WERI-Rb-1 (cell line): ENCODE data around the gene RIPOR2.
A peak's percentile ranks its signal among the peaks of the same experiment; 100 is the strongest.

Experiments used
- DNase-seq: peaks from one replicate; pipeline ENCODE4 v3.0.0-alpha.2; 2020
- H3K27ac ChIP-seq: fragments of 250-450 bp; sonication (Bioruptor Pico); 2 replicates; pipeline ENCODE4 v1.5.1; 2020; ENCODE audit warnings: mild to moderate bottlenecking, moderate library complexity
- H3K27me3 ChIP-seq: fragments of 250-450 bp; sonication (Bioruptor Pico); 2 replicates; pipeline ENCODE4 v1.5.1; 2021; ENCODE audit warnings: mild to moderate bottlenecking, low read depth, moderate library complexity; ENCODE audit not compliant: insufficient read depth, severe bottlenecking
- H3K36me3 ChIP-seq: fragments of 250-450 bp; sonication (Bioruptor Pico); 2 replicates; pipeline ENCODE4 v1.5.1; 2020; ENCODE audit warnings: mild to moderate bottlenecking, moderate library complexity
- H3K4me3 ChIP-seq: 2 replicates; pipeline ENCODE4 v1.5.1; 2011; ENCODE audit warnings: low read depth, mild to moderate bottlenecking, control low read depth, low read length
- H3K9me3 ChIP-seq: fragments of 250-450 bp; sonication (Bioruptor Pico); 2 replicates; pipeline ENCODE4 v1.5.1; 2021; ENCODE audit warnings: mild to moderate bottlenecking, moderate library complexity; ENCODE audit not compliant: severe bottlenecking
- TF ChIP-seq, protein P1 (sequence below): IDR thresholded peaks from 2 replicates; pipeline ENCODE4 v1.5.1; 2011; ENCODE audit warnings: low read depth, mild to moderate bottlenecking, control low read depth, inconsistent platforms, low read length

RIPOR2 gene

DNA sequence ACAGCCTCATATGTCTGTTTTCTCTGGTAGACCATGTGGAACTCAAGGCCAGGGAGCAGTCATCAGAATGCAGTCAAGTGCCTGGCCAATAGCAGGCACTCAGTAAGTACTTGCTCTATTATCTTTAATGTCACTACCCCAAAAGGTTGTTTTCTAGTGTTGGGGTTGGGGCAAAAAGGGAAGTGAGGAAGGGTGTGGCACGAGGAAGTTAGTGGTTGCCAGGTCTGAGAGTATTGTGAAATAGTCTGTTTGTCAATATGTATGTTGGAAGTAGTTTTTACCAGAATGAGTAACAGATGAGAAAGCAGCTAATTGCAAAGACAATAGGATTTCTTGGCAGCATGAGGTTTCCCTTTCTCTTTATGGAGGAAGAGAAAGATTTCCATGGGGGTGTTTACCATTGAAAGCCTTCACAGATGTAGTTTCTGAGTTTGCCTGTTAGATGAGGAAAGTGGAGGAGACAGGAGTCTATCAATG is 77.5 kb downstream of the RIPOR2 start:
- no peaks in the 10 kb centered on the region for H3K9me3 ChIP-seq
- no peak for DNase-seq
- H3K36me3 ChIP-seq: no peaks in the 10 kb centered on the region
- no peak overlapping the region for H3K4me3 ChIP-seq
- H3K27ac ChIP-seq: no peak overlapping the region
- TF ChIP-seq, protein P1, sequence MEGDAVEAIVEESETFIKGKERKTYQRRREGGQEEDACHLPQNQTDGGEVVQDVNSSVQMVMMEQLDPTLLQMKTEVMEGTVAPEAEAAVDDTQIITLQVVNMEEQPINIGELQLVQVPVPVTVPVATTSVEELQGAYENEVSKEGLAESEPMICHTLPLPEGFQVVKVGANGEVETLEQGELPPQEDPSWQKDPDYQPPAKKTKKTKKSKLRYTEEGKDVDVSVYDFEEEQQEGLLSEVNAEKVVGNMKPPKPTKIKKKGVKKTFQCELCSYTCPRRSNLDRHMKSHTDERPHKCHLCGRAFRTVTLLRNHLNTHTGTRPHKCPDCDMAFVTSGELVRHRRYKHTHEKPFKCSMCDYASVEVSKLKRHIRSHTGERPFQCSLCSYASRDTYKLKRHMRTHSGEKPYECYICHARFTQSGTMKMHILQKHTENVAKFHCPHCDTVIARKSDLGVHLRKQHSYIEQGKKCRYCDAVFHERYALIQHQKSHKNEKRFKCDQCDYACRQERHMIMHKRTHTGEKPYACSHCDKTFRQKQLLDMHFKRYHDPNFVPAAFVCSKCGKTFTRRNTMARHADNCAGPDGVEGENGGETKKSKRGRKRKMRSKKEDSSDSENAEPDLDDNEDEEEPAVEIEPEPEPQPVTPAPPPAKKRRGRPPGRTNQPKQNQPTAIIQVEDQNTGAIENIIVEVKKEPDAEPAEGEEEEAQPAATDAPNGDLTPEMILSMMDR: no peak
- no peaks in the 10 kb centered on the region for H3K27me3 ChIP-seq

DNA sequence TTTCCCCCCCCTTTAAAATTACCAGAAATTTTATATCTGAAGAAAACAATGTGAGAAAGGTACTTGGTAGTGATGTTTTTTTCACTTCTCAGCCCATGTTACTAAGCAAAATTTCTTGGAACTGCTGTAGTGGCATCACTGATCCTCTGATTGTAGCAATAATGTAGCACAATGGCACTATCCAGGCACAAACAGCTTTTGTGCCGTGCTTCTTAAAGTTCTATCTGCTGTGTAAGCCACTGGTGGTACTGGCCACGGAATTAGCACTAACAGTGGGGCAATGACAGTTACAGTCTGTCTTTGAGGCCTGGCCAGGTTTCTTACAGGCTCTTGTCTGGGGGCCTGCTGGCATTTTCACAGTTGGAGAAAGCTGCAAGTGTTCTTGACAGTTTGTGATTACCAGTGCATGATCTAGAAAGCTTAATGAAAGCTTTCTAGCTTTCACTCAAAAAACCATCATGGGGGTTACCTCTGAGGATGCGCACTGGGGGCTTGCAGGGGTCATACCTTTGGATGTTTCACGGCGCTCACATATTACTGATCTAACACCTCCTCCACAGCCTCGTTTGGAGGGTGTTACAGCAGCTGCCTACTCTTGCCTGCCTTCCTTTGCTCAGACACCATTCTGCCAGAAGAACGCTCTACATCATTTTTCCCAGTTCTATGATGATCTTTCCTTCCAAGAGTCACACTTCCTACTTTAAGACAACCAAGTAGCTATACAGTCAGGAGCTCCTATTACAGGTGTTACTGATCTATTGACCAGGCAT is 78.7 kb downstream of the RIPOR2 start:
- DNase-seq: no peak
- Histone ChIP-seq H3K36me3 (no peaks in the 10 kb centered on the region), H3K9me3 (no peaks in the 10 kb centered on the region), H3K27me3 (no peaks in the 10 kb centered on the region), H3K27ac (no peak overlapping the region), H3K4me3 (no peak overlapping the region)
- TF ChIP-seq, protein P1: no peak

DNA sequence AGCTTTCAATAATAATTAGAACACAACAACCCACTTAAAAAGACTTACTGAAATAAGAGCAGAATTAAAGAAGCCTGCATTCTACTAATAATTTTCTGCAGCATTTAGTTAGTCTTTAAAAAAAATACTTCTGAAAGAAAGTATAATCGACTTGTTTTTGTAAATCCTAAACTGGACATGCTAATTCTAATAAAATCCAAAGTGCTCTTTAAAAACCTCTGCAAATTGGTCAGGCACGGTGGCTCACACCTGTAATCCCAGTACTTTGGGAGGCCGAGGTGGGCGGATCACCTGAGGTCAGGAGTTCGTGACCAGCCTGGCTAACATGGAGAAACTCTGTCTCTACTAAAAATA is 79.5 kb downstream of the RIPOR2 start:
- no peaks in the 10 kb centered on the region for H3K36me3 ChIP-seq
- H3K9me3 ChIP-seq: no peaks in the 10 kb centered on the region
- no peak overlapping the region for H3K27ac ChIP-seq
- TF ChIP-seq, protein P1: no peak
- H3K4me3 ChIP-seq: no peak overlapping the region
- H3K27me3 ChIP-seq: no peaks in the 10 kb centered on the region
- DNase-seq: no peak

DNA sequence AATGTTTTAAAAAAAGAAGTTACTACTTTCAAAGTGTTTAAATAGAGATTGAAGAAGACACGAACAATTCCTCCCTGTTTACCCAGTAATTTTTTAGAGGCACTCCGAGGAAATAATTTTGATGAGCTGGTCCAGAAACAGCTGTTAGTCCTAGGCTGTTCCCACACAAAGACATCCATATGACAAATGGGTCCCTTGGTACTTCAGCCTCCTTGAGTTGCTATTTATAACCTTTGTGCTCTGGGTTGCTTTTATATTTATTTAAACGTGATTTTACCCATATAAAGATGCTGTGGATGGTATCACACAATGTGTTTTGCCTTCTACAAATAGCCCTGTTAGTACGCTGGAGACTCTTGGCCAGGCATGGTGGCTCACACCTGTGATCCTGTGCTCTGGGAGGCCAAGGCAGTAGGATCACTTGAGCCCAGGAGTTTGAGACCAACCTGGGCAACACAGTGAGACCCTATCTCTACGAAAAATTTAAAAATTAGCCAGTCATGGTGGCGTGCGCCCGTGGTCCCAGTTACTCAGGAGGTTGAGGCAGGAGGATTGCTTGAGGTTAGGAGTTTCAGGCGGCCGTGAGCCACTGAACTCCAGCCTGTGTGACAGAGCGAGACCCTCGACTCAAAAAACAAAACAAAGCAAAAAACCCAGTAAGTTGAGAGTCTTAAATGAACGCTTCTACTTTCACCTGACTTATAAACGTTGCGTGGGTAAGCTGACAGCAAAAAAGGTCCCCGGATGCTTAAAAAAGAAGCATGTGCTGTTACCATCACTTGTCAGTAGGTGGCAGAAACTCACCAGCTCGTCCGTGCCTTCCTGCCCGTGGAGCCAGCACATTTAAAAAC is 80.1 kb downstream of the RIPOR2 start:
- peak; percentile 71 for DNase-seq
- Histone ChIP-seq H3K27me3 (no peaks in the 10 kb centered on the region), H3K9me3 (no peaks in the 10 kb centered on the region), H3K36me3 (no peaks in the 10 kb centered on the region), H3K27ac (peak overlapping the region; percentile 1; the same call in 1 of the 2 replicates), H3K4me3 (peak overlapping the region; percentile 31)
- TF ChIP-seq, protein P1: peak; percentile 89

DNA sequence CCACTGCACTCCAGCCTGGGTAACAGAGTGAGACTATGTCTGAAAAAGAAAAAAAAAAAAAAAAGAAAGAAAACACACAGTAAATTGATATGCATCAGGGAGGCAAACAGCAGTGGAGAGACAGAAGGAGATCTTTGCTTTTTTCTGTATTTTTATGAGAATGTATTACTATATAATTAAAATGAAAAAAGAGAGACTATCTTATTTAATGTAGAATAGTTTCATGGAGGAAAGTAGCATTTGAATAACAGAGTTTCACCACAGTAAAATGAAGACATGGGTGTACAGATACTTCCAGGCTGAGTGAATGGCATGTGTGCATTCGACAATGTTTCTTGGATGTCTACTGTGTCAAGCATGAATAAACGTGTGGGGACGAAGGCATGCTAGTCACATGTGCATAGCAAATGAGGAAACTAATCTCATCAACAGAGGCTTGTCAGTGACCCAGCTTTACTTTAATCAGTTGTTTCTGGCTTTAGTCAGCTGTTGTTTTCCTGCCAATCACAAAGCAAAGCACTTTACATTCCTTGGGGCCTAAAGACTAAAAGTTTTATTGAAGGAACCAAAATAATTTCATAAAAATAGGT is 81.6 kb downstream of the RIPOR2 start:
- TF ChIP-seq, protein P1: no peak
- DNase-seq: no peak
- H3K27me3 ChIP-seq: no peaks in the 10 kb centered on the region
- H3K4me3 ChIP-seq: no peak overlapping the region
- no peaks in the 10 kb centered on the region for H3K9me3 ChIP-seq
- H3K27ac ChIP-seq: no peak overlapping the region
- no peaks in the 10 kb centered on the region for H3K36me3 ChIP-seq
